Choroid plexus epithelial cell (primary cell): ENCODE measurements around the gene SLC30A7.
A peak's percentile ranks its signal among the peaks of the same experiment; 100 is the strongest.

Experiments used
- DNase-seq: peaks from one replicate; pipeline ENCODE4 v3.0.0-alpha.2; 2010; ENCODE audit warnings: low read depth
- H3K4me3 ChIP-seq: 2 replicates; pipeline ENCODE4 v1.5.1; 2011; ENCODE audit warnings: low read depth, mild to moderate bottlenecking, control low read depth, low read length, moderate library complexity
- CTCF ChIP-seq: conservative IDR thresholded peaks from 2 replicates; pipeline ENCODE4 v1.5.1; 2011; ENCODE audit warnings: low read depth, mild to moderate bottlenecking, control low read depth, inconsistent platforms, low read length, moderate library complexity

The SLC30A7 gene

GRCh38 chr1:100903777-100904176 is 7.9 kb downstream of the SLC30A7 start:
- TF ChIP-seq CTCF = no peak
- no peak overlapping the region for H3K4me3 ChIP-seq
- DNase-seq = no peak

- TF ChIP-seq CTCF = no peak
- no peak overlapping the region for H3K4me3 ChIP-seq
- DNase-seq = no peak
These were observed 8.6 kb downstream of the SLC30A7 start for GRCh38 chr1:100904528-100904927.

GRCh38 chr1:100905181-100905580 is 9.3 kb downstream of the SLC30A7 start:
- no peak overlapping the region for H3K4me3 ChIP-seq
- TF ChIP-seq CTCF = no peak
- DNase-seq = no peak

- DNase-seq = no peak
- TF ChIP-seq CTCF = no peak
These were observed 12.0 kb downstream of the SLC30A7 start for GRCh38 chr1:100907887-100908286.

GRCh38 chr1:100909018-100909417 is 13.1 kb downstream of the SLC30A7 start:
- H3K4me3 ChIP-seq = no peak overlapping the region
- no peak for DNase-seq
- TF ChIP-seq CTCF = no peak

More at GRCh38 chr1:100907887-100908286, 12.0 kb downstream of the SLC30A7 start:
- H3K4me3 ChIP-seq = no peak overlapping the region

GRCh38 chr1:100912019-100912418 is 16.1 kb downstream of the SLC30A7 start:
- TF ChIP-seq CTCF = no peak
- no peak overlapping the region for H3K4me3 ChIP-seq
- DNase-seq = no peak

- DNase-seq = peak; percentile 79
- H3K4me3 ChIP-seq = no peak overlapping the region
- TF ChIP-seq CTCF = peak; percentile 52
These were observed 25.3 kb downstream of the SLC30A7 start for GRCh38 chr1:100921110-100921706.
